Measurements from ENCODE around the gene LCNL1.

DNA sequence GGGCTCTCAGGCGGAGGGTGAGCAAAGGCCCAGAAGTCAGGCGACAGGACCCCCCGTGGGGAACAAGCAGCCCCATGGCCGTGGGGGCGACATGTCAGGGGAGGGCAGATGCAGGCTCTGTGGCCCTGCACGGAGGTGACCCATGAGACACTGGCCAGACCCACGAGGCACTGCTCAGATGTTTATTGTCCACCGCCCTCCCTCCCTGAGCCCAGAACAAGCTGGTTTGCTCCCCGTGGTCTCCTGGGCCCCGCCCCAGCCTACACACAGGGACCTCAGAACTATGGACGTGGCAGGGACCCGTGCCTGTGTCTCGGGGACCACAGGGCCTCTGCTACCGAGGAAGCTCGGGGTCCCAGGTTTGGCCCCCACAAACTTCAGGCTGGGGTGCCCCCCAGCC, 47.2 kb downstream of the LCNL1 start:
- TF ChIP-seq, protein P1, sequence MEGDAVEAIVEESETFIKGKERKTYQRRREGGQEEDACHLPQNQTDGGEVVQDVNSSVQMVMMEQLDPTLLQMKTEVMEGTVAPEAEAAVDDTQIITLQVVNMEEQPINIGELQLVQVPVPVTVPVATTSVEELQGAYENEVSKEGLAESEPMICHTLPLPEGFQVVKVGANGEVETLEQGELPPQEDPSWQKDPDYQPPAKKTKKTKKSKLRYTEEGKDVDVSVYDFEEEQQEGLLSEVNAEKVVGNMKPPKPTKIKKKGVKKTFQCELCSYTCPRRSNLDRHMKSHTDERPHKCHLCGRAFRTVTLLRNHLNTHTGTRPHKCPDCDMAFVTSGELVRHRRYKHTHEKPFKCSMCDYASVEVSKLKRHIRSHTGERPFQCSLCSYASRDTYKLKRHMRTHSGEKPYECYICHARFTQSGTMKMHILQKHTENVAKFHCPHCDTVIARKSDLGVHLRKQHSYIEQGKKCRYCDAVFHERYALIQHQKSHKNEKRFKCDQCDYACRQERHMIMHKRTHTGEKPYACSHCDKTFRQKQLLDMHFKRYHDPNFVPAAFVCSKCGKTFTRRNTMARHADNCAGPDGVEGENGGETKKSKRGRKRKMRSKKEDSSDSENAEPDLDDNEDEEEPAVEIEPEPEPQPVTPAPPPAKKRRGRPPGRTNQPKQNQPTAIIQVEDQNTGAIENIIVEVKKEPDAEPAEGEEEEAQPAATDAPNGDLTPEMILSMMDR (IDR thresholded peaks at IDR 0.05): no peak
- TF ChIP-seq POLR2A (IDR thresholded peaks at IDR 0.05): no peak

Measured in Peyer's patch (tissue), 4 donors.